HG02623 (cell line): ENCODE measurements around the gene PIP5K1A.
"Not testable (repeated sequence)": the region's sequence is repeated elsewhere in the genome, so short reads cannot be mapped to it uniquely, and the experiment has no call there.

Source experiments
- ATAC-seq: cut with Tn5 transposase; IDR thresholded peaks from one replicate; pipeline ENCODE4 v1.9.1; 2021; ENCODE audit warnings: moderate library complexity; ENCODE audit not compliant: unreplicated experiment

Gene PIP5K1A

DNA sequence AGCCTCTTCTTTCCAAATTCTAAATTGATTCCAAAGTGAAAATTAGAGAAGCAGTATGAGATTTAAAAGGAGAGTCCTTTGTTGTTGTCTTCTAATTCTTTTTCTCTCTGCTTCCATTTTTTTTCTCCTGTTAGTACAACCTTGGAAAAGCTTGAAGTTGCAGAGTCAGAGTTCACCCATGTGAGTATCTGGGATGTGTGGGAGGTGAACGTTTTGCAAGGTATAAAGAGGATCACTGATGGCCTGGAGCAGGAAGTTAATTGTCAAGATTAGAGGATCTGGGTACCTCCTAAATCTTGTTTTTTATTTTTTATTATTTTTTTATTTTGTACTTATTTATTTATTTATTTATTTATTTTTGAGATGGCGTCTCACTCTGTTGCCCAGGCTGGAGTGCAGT lies 48.4 kb downstream of the PIP5K1A start:
- ATAC-seq, result no peak

DNA sequence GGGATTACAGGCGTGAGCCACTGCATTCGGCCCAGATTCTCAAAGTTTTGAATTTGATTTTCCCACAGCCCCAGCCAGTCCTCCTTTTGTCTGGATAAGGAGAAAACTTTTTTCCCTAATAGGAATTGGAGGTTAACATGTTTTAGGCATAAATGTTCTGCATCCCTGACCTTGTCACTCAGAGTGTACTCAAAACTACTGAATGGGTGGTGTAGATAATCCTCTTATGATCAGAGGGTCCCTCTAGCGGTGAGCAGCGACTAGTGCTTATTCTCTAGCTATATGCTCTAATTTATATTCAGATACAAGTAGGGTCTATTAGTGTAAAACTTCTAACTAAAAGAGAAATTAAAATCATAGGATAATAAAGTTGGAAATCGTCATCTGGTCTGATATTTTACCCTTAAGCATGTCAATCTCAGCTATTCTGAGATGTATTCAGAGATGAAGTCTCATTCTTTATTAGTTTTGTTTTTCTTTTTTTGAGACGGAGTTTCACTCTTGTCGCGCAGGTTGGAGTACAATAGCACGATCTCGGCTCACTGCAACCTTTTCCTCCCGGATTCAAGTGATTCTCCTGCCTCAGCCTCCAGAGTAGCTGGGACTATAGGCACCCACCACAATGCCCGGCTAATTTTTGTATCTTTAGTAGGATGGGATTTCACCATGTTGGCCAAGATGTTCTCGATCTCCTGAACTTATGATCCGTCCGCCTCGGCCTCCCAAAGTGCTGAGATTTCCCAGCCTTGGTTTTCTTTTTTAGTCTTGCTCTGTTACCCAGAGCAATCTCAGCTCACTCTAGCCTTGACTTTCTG lies 53.5 kb downstream of the PIP5K1A start:
- no peak for ATAC-seq

DNA sequence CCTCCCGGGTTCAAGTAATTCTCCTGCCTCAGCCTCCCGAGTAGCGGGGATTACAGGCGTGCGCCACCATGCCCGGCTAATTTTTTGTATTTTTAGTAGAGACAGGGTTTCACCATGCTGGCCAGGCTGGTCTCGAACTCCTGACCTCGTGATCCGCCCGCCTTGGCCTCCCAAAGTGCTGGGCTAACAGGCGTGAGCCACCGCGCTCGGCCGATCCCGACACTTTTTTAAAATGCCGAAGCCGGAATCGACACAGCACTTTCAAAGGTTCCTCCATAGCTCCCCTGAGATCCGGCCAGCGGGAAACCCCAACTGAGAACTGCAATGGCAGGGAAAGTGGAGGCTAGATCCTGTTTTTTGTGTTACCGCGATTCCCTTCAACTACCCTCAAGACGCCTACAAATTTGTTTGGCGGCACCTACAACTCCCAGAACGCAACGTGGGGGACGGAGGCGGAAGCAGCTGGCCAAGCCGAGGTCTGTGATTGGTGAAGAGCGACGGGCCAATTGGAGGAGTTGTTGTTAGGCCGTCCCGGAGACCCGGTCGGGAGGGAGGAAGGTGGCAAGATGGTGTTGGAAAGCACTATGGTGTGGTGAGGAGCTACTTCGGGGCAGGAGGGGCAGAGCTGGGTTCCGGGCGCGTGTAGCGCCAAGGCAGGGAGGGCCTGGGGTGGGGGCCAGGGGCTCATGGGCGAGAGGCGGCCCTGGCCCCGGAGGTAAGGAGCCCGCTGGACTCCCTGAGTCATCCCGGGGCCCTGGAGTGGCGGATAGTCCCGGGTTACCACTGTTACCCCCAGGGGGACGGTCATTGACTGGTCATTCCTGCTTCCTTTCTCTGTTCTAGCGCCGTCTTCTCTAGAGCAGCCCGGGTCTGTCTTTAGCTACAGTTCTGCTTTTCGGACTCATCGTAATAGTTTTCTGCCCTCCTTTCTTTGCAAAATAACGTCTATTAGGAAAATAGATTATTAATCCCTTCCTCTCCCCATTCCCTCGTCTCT lies 56.2 kb downstream of the PIP5K1A start, which contains the start of gene PSMD4:
PSMD4 (plus strand) TSS at position 518 of the 997 bp plus-strand sequence; CDS start at position 567, 49 bp downstream.
- peak; percentile 82 for ATAC-seq

DNA sequence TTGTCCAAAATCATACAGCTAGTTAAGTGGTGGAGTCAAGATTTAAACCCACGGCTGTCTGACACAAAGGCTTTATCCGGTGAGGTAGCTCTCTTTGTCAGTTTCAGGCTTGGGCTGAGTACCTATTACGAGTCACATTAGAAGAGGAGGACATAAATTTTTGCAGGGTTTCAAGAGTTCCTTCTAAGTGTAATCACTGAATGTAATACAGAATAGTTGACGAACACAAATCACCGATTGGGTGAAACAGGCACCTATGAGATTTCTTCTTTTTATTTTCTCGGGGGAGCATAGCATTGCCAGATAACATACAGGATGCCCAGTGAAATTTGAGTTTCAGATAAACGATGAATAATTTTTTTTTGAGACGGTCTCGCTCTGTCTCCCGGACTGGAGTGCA lies 57.0 kb downstream of the PIP5K1A start:
- ATAC-seq, result no peak

DNA sequence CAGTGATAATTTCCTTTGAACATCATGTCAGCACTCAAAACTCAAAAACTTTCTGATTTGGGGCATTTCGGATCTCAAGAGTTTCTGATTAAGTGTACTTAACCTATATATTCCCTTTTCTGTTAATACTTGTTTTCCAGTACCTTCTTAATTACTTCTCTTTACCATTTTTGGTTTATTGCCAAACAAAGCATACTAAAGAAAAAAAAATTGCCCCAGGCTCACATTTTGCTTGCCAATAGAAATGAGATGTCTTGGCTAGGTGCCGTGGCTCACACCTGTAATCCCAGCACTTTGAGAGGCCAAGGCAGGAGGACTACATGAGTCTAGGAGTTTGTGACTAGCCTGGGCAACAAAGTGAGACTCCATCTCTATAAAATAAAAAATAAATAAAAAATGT lies 61.0 kb downstream of the PIP5K1A start:
- no peak for ATAC-seq

DNA sequence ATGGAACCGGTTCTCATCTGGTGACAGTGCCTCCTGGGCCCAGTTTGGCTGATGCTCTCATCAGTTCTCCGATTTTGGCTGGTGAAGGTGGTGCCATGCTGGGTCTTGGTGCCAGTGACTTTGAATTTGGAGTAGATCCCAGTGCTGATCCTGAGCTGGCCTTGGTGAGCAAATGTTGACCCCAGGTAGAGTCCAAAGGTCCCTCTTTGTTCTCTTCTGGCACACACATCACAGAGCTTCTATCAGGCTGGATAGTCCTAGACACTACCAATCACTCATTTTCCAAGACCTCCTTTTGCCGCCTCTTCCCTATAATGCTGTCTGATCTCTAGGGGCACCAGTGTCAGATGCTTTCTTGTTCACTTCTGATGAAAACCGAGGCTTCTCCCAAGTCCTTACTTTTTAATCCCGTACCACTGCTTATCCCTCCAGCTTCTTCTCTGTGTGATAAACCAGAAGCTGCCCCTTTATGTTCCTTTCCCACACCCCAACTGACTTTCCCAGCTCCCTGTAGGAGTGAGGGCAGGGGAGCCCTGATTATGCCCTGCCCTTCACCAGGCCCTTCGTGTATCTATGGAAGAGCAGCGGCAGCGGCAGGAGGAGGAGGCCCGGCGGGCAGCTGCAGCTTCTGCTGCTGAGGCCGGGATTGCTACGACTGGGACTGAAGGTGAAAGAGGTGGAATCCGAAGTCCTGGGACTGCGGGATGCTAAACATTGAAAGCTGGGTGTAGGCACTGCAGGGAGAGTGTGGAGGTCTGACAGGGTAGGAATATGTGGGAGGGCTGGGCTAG lies 67.3 kb downstream of the PIP5K1A start:
- ATAC-seq, result no peak

DNA sequence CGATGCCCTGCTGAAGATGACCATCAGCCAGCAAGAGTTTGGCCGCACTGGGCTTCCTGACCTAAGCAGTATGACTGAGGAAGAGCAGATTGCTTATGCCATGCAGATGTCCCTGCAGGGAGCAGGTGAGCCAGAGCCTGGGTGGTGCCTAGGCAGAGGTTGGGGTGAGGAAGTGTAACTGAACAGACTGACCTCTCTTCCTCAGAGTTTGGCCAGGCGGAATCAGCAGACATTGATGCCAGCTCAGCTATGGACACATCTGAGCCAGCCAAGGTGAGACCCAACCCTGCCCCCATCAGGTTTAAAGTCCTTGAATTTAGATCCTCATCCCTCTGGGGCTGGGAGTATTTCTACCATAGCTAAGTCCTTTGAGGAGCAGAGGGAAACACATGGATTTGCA lies 68.0 kb downstream of the PIP5K1A start:
- no peak for ATAC-seq

DNA sequence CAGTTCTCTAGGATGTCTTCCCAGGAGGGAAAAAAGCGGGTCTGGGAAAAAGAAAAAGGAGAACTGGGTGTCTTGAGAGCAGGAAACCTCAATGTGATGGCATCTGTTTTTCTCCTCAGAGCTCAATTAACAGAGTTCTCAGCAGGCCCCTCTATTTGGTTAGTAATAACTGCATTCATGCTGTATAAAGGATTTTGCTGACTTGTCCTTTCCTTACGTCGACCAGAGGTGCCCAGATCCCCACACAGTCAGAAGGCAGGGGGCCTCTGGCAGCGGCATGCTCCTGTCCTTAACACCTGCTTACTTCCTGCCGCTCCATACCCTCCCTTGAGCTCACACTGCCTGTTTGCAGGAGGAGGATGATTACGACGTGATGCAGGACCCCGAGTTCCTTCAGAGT lies 68.5 kb downstream of the PIP5K1A start:
- ATAC-seq, result no peak

DNA sequence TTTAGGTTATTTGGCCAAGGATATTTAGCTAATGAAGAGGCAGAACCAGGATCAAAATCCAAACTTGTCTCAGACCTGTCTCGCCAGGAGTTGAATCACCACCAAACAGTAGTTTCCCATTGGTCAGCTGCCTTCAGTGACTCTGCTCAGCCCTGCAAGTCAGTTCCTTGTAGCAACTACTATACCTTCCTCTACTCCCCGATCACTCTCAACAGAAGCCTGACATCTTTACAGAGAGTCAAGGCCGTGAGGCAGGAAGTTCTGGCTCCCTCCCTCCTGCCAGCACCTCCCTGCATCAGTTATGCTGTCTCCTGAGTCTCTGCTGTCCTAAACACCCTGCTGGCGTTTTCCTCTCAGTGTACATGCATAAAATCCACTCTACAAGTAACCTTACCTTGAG lies 69.4 kb downstream of the PIP5K1A start:
- no peak for ATAC-seq

DNA sequence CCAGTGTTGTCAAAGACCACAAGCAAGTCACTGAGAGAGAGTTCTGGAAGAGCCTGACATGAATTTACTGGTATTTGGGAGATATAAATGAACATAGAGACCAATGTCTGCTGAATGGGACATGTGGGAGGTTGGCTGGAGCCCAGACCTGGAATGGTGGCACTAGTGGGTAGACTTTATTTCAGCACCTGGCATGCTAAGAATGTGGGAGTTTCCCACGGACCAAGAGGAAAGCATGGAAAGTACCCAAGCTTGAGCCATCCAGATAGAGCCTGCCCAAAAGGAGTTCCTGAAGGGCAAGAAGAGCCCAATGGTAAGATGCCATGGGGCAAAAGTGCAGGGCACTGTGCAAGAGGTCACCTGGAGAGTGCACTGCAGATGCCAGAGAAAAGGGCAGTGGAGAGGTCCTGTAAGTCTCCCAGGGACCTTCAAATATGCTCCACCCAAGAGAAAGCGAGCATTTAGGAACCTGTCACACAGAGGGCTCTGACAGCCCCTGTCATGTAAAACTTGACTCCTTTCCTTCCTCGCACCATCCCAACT lies 75.6 kb downstream of the PIP5K1A start:
- ATAC-seq, result no peak

DNA sequence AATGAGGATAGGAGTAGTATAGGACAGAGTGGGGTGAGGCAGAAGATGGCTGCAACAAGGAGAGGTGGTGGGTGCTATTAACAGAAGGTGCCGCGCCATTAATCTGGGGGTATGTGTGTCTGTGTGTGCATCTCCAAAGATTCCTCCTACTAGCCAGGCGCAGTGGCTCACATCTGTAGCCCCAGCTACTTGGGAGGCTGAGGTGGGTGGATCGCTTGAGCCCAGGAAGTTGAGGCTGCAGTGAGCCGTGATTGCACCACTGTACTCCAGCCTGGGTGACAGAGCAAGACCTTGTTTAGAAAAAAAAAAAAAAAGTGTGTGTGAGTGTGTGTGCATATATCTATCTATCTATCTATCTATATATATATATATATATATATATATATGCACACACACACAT lies 77.0 kb downstream of the PIP5K1A start:
- not testable (repeated sequence) for ATAC-seq

DNA sequence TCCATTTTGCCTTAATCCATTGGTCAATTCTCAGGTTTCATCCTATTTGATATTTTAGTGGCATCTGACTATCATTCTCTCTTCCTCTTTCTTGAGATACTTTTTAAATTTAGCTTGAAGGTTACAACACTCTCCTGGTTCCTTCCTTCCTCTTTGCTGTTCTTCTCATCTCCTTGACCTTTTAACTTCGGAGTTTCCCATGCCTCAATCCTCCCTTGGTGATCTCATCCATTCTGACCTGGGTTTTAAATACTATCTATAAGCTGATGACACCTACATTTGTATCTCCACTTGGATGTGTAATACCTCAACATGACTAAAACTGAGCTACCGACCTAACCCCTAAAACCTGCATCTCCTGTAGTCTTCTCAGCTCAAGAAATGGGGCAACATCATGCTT lies 78.9 kb downstream of the PIP5K1A start:
- no peak for ATAC-seq

DNA sequence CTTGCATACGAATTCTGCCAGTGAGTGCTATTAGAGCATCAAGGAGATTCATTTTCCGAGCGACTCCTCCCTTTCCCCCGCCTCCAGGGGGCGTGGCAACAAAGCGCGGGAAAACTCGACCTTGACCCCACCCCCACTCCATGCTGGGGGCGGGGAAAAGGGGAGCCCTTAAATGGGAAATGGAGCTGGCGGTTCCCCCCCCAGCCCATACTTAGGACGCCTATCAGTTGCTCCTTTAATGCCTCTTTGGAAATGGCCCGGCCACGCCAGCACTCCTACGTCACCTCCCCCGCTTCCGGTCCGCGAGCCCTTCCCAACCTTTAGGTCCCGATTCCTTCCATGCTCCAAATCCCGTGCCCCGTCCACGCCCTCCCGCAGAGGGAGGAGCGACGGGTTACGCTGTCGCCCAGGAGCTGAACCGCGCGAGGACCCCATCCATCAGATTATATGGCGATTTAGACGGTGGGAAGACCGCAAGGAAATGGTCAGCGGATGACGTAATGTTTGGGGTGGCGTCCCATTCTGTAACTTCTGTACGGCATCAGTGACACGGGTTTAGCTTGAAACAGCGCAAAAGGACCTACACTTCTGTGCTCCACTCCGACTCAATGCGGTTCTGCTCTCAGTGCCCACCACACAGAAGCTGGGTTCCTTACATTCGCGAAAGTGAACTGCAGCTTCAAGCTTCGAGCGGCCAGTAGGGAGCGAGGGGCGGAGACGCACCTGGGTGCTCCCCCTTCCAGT lies 83.0 kb downstream of the PIP5K1A start:
- peak; percentile 26 for ATAC-seq

DNA sequence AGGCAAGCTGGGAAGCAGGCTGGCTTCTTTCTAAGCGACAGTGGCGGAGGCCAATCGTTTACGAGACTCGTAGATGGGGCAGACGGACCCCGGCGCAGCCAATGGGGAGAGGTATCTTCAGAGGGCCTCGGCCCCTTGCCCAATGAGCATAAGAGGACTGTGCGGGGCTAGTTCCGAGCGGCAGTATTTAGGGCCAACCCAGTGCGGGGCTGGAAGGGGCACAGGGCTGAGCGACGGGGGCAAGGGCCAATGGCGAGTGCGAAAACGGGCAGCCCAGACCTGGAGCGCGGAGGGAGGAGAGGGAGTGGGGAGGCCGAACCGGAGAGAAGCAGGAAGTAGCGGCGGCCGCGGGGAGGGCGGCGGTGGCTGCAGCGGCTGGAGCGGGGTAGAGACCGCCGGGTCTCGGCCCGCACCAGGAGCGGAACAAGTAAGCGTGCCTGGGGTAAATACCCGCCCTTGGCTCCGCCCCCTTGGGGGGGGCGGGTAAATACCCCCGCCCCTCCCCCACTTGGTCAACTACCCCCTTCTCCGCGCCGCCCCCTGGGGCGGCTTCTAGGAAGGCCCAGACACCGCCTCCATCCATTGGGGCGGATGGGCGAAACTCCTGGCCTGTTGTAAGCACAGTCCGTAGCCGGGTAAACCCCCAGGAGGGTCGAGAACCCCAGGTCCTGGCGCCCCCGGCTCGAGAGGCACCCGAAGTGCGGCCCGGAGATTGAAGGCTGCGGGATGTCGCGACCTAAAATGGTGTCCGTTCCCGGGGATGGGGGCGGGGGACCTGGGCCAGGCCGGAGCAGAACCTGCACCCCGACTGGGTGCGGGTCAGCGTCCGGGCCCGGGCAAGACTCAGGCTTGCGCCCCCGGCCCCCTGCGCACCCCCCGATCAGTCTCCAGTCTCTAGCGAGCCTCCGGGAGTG lies 83.9 kb downstream of the PIP5K1A start, which contains the start of gene ZNF687:
ZNF687 (plus strand) TSS at position 331 of the 914 bp plus-strand sequence. CDS start 3,993 bp downstream, outside the sequence.
- ATAC-seq, result peak; percentile 89

DNA sequence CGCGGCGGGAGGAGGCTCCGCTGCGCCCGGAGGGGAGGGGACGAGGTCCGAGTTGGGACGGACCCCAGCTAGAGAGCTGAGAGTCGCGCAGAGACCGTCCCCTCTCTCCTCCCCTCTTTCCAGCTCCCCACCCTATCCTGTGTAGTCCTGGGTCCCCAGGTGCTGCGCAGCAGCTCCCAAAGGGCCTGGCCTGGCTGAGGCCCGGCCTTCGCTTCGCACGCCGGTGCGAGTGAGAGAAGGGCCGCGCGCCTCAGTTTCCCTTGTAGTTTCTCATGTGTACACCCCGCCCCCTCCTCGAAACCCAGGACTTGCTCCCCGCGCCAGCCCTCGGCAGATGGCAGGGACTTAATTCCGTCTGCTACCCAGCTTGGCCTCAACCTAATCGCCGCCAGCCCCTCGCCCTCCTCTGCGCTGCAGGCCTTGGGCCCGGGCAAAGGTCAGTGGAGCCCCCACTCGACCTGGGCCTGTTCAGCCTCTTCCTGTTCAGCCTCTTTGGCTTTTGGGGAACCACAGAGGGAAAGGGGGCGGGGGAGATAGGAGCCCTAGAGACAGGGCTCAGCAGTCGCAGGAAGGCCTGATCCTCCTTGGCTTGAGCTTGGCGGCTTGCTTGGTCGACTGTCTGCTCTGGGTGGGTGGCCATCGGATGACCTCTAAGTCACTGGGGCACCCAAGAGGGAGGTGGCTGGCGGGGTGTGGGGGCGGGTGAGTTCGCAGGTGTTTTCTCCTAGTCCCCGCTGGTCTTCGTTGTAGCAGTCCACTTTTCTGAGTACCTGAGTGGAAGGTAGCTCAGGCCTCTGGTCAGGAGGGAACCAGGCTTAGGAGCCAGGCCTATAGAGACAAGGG lies 84.8 kb downstream of the PIP5K1A start:
- no peak for ATAC-seq

DNA sequence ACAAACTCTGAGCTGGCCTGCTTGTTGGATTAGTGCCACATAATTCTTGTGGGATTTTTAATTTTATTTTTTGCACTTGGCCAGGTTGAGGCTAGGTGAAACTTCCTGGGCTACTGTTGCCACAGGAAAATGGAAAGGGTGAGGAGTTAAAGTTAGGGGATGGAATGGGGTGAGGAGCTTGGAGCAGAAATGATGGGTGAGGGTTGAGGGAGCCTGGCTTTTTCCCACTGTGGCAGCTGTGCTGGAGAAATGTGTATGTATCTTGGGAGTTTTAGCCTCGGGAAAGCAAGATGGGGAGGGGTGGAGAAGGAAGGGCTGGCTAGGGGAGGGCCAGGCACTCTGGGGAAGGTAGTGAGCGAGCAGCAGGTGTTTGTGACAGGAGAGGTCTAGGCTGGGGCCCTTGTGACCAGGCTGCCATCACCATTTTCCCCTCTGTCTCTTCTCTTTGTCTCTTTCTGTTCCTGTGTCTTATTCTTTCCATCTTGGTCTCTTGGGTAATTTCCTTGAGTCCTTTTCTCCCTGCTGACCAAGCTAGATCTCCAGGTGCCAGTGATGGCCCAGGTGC lies 85.7 kb downstream of the PIP5K1A start:
- ATAC-seq, result no peak

DNA sequence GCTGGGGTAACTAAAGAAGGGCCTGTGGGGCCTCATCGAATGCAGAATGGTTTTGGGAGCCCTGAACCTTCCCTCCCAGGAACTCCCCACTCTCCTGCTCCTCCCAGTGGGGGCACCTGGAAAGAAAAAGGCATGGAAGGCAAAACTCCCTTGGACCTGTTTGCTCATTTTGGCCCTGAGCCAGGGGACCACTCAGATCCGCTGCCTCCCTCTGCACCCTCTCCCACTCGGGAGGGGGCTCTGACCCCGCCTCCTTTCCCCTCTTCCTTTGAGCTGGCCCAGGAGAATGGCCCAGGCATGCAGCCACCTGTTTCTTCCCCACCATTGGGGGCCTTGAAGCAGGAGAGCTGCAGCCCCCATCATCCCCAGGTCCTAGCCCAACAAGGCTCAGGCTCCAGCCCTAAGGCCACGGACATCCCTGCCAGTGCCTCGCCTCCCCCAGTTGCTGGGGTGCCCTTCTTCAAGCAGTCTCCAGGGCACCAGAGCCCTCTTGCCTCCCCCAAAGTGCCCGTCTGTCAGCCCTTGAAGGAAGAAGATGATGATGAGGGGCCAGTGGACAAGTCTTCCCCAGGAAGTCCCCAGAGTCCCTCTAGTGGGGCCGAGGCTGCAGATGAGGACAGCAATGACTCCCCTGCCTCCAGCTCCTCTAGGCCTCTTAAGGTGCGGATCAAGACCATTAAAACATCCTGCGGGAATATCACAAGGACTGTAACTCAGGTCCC lies 88.4 kb downstream of the PIP5K1A start:
- no peak for ATAC-seq
